GM12865 (cell line): ENCODE results near the gene GRIA4.

Experiments
- DNase-seq: peaks from one replicate; pipeline ENCODE4 v3.0.0; 2010; ENCODE audit warnings: low read depth
- H3K4me3 ChIP-seq: 2 replicates; pipeline ENCODE4 v1.5.1; 2011; ENCODE audit warnings: mild to moderate bottlenecking, low read depth, low read length, control low read depth
- TF ChIP-seq, protein P1 (sequence below): IDR thresholded peaks from 2 replicates; pipeline ENCODE4 v1.5.1; 2011; ENCODE audit warnings: low read length, control low read depth, low read depth, inconsistent platforms; ENCODE audit not compliant: insufficient read depth; ENCODE audit errors: missing control alignments

GRIA4 gene

GRCh38 chr11:106030609-106031008, 420.7 kb downstream of the GRIA4 start:
- DNase-seq, result no peak
- TF ChIP-seq, protein P1, sequence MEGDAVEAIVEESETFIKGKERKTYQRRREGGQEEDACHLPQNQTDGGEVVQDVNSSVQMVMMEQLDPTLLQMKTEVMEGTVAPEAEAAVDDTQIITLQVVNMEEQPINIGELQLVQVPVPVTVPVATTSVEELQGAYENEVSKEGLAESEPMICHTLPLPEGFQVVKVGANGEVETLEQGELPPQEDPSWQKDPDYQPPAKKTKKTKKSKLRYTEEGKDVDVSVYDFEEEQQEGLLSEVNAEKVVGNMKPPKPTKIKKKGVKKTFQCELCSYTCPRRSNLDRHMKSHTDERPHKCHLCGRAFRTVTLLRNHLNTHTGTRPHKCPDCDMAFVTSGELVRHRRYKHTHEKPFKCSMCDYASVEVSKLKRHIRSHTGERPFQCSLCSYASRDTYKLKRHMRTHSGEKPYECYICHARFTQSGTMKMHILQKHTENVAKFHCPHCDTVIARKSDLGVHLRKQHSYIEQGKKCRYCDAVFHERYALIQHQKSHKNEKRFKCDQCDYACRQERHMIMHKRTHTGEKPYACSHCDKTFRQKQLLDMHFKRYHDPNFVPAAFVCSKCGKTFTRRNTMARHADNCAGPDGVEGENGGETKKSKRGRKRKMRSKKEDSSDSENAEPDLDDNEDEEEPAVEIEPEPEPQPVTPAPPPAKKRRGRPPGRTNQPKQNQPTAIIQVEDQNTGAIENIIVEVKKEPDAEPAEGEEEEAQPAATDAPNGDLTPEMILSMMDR, result no peak
- H3K4me3 ChIP-seq, result no peak overlapping the region

GRCh38 chr11:106031202-106031810, 421.4 kb downstream of the GRIA4 start:
- TF ChIP-seq, protein P1, result no peak

More at GRCh38 chr11:106031202-106031810, 421.4 kb downstream of the GRIA4 start:
- no peak for DNase-seq
- no peak overlapping the region for H3K4me3 ChIP-seq
